Measurements from ENCODE around the gene RAB1B. TPM values are rescaled to one million over a fixed set of nuclear protein-coding genes. Genes with fewer than 3 reads are reported as not detected.
A peak's percentile ranks its signal among the peaks of the same experiment; 100 is the strongest.

The RAB1B gene
- total RNA-seq, 1 donor from 2014 or later = 152 TPM

DNA sequence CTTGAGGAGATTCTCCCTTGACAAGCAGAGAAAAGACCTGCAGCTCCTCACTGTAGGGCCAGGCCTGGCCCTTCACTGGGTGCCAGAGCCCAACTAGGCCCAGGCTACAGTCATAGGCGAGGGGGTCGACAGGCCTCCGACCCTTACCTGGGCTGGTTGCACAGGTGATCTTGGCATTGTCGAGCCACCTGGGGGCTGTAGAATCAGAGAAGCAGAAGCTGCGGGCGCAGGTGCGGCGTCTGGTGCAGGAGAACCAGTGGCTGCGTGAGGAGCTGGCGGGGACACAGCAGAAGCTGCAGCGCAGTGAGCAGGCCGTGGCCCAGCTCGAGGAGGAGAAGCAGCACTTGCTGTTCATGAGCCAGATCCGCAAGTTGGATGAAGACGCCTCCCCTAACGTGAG is 6.9 kb upstream of the RAB1B start:
- TF ChIP-seq, protein P1, sequence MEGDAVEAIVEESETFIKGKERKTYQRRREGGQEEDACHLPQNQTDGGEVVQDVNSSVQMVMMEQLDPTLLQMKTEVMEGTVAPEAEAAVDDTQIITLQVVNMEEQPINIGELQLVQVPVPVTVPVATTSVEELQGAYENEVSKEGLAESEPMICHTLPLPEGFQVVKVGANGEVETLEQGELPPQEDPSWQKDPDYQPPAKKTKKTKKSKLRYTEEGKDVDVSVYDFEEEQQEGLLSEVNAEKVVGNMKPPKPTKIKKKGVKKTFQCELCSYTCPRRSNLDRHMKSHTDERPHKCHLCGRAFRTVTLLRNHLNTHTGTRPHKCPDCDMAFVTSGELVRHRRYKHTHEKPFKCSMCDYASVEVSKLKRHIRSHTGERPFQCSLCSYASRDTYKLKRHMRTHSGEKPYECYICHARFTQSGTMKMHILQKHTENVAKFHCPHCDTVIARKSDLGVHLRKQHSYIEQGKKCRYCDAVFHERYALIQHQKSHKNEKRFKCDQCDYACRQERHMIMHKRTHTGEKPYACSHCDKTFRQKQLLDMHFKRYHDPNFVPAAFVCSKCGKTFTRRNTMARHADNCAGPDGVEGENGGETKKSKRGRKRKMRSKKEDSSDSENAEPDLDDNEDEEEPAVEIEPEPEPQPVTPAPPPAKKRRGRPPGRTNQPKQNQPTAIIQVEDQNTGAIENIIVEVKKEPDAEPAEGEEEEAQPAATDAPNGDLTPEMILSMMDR (conservative IDR thresholded peaks at IDR 0.05; ENCODE audit: low read depth, low read length) = no peak
- DNase-seq (ENCODE audit: low read depth) = no peak
- H3K4me3 ChIP-seq (ENCODE audit: low read depth, low read length) = no peak overlapping the region

DNA sequence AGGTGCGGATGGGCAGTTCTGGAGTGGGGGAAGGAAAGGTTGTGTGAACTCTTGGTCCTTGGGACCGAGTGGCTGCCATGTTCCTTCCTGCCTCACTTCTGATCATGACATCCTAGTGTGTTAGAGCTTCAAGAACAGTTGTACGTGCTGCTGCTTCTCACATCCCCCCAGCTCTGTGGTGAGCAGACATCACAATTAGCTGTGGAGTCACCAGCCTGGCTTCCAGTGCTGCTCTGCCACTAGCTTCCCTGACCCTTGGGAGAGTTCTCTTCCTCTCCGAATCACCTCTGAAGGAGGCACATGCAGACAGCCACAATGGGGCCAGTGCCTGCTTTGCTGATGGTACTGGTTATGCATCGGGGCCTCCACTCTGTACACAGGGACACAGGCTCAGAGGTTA is 6.2 kb upstream of the RAB1B start:
- no peak for DNase-seq (ENCODE audit: low read depth)
- H3K4me3 ChIP-seq (ENCODE audit: low read depth, low read length) = no peak overlapping the region
- TF ChIP-seq, protein P1 (conservative IDR thresholded peaks at IDR 0.05; ENCODE audit: low read depth, low read length) = no peak

DNA sequence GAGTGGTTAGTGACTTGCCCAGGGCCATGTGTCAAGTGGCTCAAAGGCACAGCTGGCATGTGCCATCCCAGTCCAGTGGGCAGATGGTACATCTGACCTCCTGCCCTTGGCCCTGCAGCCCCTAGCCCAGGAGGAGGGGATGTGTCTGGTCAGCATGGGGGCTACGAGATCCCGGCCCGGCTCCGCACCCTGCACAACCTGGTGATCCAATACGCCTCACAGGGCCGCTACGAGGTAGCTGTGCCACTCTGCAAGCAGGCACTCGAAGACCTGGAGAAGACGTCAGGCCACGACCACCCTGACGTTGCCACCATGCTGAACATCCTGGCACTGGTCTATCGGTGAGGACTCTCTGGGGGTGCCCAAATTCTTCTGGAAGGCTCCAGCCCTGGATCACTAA is 5.7 kb upstream of the RAB1B start:
- no peak overlapping the region for H3K4me3 ChIP-seq (ENCODE audit: low read depth, low read length)
- DNase-seq (ENCODE audit: low read depth) = no peak
- TF ChIP-seq, protein P1 (conservative IDR thresholded peaks at IDR 0.05; ENCODE audit: low read depth, low read length) = no peak

DNA sequence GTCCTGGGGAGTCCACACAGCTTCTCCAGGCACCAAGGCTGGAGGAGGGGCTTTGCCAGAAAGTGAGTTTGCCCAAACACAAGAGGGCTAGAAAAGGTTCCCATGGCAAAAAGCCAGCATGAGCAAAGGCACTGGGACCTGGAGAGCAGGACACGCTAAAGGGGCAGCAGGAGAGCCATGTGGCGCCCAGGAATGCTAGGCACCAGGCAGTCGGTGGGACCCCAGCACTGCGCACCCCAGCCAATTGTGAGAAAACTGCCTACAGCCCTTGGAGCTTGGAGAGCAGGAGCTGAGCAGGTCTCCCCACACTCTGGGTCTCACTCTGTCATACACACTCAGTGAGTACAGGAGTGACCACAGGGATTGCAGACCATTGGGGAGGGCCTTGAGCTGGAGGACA is 5.2 kb upstream of the RAB1B start:
- no peak overlapping the region for H3K4me3 ChIP-seq (ENCODE audit: low read depth, low read length)
- TF ChIP-seq, protein P1 (conservative IDR thresholded peaks at IDR 0.05; ENCODE audit: low read depth, low read length) = no peak
- no peak for DNase-seq (ENCODE audit: low read depth)

DNA sequence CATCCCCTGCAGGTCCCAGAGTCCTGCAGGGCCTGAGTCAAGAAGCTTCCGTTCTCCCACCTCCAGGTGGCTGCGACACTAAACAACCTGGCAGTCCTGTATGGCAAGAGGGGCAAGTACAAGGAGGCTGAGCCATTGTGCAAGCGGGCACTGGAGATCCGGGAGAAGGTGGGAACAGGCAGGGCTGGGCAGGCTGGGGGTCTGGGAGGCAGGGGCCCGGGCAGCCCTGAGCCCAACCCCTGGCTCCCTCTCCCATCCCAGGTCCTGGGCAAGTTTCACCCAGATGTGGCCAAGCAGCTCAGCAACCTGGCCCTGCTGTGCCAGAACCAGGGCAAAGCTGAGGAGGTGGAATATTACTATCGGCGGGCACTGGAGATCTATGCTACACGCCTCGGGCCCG is 4.7 kb upstream of the RAB1B start:
- TF ChIP-seq, protein P1 (conservative IDR thresholded peaks at IDR 0.05; ENCODE audit: low read depth, low read length) = no peak

DNA sequence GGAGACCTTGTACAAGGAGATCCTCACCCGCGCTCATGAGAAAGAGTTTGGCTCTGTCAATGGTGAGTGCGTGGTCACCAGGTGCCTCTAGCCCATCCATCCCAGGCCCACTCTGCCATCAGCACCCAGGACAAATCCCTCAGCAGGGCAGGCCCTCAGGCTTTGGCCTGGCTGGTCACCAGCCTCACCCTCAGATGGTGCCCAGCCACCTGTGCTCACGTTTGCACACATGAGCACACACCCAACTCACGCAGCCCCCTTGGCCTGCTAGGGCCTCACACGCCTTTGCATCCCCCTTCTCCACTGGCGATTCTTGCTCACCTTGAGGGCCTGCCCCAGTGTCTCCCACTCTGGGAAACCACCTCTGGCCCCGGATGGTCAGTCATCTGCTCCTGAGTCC is 4.1 kb upstream of the RAB1B start:
- H3K4me3 ChIP-seq (ENCODE audit: low read depth, low read length) = no peak overlapping the region
- TF ChIP-seq, protein P1 (conservative IDR thresholded peaks at IDR 0.05; ENCODE audit: low read depth, low read length) = no peak
- DNase-seq (ENCODE audit: low read depth) = no peak

More for the DNA sequence above, 4.7 kb upstream of the RAB1B start:
- no peak for DNase-seq (ENCODE audit: low read depth)
- no peak overlapping the region for H3K4me3 ChIP-seq (ENCODE audit: low read depth, low read length)

DNA sequence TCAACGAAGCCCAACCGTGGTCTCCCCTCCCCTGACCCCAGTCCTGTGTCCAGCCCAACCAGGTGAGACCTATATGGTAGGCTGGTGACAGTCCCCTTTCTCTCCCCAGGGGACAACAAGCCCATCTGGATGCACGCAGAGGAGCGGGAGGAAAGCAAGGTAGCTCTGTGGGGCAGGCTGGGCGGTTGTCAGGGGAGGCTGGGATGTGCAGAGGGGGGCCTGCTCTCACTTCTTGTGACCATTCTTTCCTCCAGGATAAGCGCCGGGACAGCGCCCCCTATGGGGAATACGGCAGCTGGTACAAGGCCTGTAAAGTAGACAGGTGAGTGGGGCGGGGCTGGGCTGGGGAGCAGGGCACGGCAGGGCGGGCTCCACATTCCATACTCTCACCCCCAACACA is 3.5 kb upstream of the RAB1B start:
- H3K4me3 ChIP-seq (ENCODE audit: low read depth, low read length) = no peak overlapping the region
- TF ChIP-seq, protein P1 (conservative IDR thresholded peaks at IDR 0.05; ENCODE audit: low read depth, low read length) = peak; percentile 57
- no peak for DNase-seq (ENCODE audit: low read depth)
